GM18861 (cell line): ENCODE measurements around the gene ZNF197.
"Not testable (repeated sequence)": the region's sequence is repeated elsewhere in the genome, so short reads cannot be mapped to it uniquely, and the experiment has no call there.

Experiments
- ATAC-seq: cut with Tn5 transposase; IDR thresholded peaks from one replicate; pipeline ENCODE4 v1.9.1; 2021; ENCODE audit not compliant: unreplicated experiment

The ZNF197 gene

DNA sequence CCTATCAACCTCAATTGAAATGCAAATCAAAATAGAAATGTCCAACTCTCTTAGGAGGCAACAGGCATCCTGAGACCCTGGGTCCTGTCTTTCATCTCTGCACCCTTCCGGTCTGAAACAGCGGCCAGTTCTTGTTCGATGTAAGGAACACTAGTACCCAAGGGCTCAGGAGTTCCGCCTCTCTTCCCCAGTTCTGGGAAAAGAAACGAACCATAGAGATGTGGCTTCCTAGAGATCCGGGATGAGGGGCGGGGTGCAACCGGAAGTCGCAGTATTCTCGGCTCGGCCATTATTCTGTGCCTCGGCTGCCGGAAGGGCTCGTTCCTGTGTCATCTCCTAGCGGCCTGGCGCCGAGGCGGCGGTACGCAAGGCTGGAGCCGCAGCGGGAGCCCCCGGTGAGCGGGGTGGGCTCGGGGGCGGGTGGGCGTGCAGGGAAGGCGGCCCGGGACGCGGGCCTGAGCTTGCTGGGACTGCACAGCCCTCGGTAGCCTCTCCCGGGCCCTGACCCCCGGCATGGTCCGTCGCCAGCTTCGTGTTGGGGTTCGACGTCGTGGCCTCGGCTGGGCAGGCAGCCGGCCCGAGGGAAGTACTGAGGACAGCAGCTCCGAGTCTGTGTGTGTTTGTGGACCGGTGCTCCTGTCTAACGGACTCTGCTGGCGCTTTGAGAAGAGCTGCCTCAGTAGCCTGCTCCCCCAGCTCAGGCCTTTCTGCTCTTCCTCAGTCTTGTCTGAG lies at the start of gene ZNF197:
TSS of gene ZNF197 (plus strand) at position 288 of the 732 bp plus-strand sequence. CDS start 4,119 bp downstream, outside the sequence.
- peak; percentile 79 for ATAC-seq

DNA sequence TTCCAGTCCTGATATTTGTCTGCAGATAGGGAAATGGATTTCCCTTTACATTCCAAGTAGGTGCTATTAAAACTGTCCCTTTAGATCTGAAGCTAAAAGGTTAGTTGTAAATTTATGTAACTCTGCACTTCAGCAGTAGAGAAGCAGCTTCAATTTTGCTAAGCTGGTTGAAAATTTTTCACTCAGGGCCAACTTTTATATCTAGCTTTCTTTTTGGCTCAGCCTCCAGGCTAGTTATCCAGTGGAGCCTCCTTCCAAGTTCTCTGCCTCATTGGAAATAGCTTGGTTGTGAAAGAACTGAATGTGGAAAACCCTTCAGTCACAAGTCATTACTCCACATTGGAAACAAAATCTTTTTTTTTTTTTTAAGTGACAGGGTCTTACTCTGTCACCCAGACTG lies 48.2 kb upstream of the ZNF197 start:
- ATAC-seq: no peak

DNA sequence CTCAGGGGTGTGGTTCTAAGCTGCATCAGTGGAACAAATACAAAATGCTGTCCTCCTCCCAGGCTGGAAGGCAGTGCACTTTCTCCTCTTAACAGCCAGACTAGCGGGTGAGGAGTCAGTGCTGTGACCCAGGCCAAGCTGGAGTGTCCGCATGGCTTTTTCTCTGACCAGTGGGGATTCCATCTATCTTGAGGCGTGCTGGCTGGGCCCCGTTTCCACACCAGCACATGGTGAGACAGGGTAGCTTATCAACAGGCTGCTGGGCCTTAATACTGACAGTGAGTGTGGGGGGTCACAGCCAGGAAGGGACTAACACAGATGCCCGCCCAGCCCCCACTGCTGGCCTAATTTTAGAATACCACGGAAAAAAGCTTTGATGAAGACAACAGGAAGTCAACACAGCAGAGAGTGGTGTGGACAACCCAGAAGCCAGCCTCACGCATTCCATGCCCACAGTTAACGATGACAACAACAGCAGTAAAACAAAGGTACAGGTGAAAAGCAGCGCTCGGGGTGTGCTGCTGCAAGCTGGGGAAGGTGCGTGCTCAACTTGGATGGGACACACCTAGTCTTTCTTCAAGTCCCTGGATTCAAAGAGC lies 47.4 kb upstream of the ZNF197 start:
- ATAC-seq: not testable (repeated sequence)

DNA sequence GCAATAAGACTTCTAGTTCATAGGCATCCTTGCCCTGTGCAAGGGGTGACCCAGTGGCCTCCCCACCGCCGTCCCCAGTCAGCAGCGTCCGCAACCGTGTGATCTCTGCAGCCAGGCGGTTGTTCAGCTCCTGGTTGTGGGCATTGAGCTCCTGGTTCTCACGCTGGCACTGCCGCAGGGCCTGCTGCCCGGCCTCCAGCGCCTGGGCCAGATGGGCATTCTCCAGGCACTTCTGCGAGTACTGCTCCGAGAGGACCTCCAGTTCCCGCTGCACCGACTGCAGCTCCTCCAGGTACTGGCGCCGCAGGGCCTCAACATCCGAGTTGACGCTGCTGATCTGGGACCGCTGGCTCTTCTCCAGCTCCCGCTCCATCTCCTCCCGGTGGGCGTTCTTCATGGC lies 46.5 kb upstream of the ZNF197 start:
- not testable (repeated sequence) for ATAC-seq

DNA sequence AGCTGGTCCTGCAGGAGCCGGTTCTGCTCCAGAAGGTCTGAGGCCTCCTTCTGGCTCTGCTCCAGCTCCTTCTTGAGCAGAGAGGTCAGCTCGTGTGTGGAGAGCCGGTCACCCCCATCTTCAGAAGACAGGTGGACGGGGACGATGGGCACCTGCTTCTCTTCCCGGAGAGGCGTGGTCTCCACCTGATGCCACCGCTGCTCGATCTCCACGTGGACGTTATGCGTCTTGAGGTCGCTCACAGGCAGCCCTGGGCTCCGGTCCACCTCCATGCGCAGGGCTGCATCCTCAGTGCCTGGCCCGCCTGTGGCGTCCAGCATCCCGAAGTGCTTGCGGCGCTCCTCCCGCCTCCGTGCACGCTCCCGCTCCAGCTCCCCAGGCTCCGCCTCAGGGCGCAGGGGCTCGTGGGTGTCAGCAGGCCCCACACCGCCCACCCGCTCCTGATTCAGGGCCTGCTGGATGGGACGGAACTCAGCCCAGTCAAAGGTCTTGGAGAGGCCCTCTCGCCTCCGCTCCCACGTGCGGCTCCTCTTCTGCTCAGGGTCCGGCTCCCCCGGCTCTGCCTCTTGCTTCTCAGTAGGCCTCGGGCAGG lies 45.8 kb upstream of the ZNF197 start:
- not testable (repeated sequence) for ATAC-seq

DNA sequence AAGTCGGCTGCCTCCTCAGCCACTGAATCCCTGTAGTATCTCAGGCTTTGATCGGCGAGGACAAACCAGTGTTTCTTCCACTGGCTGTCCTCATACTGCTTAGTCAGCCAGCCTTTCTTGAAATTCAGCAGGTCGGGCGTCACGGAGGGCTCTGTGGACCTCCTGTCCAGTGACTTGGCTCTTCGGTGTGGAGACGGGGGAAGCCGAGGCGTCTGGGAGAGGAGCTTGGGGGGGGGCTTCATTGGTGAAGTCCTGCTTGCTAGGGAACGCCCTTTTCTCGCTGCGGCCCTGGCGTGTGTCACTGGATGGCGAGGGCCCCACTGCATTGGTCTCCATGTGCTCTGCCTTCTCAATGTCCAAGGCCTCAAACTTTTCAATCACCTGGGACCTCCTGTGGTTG lies 45.1 kb upstream of the ZNF197 start:
- not testable (repeated sequence) for ATAC-seq

DNA sequence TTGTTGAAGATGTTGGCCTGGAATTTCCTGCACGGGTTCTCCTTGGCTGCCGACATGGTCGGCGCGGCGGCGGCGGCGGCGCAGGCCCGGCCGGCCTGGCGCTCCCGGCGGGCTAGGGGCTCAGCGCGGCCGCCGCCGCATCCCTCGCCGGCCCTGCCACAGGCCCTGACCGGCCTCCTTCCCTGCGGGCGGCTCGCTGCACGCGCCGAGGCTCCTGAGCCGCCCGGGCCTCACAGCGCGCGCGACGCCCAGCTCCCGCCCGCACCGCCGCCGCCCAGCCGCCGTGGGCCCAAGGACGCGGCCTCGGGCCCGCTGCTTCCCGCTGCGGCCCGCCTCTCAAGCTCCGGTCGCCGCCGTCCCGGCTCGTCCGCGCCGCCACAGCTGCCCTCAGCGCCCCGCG lies 43.9 kb upstream of the ZNF197 start:
- ATAC-seq: not testable (repeated sequence)

DNA sequence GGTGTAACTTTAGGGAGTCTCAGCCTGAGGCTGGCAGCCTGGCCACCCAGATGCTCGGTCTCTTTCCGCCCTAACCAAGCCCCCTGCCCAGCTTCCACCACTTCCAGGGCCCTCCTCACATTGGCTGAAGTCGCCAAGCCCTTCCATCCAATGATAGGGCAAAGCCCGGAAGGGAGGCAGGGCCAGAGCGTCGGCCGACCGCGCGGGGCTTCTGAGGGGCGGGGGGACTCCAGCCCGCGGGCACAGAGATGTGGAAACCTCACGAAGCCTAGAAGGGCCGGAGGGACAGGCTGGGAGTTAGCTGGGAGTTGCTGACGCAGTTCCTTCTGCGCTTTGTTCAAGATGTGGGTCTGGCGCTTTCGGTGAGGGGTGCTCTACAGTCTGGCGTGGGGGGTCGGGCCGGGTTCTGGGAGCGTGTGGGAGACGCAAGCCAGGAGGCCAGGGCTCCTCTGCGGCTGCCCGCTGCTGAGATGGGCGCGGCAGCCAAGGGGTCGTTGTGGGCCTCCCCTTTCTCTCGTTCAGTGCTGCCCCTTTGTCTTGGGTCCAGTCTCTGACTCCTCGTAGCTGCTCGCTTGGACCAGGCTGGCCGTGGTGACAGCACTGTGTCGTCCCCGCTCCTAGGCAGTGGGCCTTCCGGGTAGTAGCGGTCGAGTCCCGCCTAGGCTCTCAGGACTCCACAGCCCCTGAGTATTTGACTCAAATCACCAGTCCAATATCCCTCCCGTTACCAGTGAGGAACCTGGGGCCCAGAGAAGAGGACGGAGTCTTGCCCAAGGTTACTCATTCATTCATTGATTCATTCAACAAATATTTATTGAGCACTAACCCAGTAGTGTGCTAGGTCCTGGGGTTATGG lies 40.0 kb upstream of the ZNF197 start, which contains the start of gene ZNF660:
TSS of gene ZNF660 (plus strand) at position 319 of the 856 bp plus-strand sequence. CDS start 9,230 bp downstream, outside the sequence.
- ATAC-seq: no peak

DNA sequence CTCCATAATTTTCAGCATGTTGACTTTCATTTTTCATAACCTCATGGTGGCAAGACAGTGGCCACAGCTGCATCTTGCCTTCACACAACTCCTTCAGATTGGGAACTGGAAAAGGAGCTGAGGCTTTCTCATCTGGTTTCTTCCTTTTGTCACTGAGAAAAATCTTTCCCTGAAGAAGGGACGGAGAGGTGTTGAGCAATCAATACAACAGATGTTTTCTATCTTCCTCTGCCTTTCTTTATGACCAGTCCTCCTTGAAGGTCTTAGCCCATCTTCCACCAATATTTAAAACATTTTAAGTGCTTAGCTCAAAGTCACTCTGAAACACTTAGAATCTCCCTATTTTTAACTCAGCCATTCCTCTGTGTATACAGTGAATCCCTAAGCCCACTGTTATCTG lies 28.2 kb upstream of the ZNF197 start:
- no peak for ATAC-seq

DNA sequence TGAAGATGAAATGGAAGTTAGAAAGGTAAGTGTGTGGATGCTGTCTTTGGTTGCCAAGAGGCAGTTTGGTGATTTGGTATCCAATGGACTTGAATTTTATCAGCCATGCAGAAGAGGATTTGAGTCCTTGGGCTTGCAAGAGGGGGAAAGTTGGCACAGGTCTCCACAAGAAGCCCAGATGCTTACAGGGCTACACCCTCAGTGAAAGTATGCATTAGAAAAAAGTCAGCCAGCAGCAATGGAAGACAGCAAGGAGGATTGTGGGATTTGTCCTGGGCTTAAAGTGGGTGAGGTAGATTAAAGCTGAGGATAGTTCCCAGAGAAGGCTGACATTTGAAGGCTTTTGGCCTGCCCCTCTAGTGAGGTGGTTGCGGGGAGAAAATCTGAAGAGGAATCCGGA lies 23.1 kb upstream of the ZNF197 start:
- ATAC-seq: no peak

DNA sequence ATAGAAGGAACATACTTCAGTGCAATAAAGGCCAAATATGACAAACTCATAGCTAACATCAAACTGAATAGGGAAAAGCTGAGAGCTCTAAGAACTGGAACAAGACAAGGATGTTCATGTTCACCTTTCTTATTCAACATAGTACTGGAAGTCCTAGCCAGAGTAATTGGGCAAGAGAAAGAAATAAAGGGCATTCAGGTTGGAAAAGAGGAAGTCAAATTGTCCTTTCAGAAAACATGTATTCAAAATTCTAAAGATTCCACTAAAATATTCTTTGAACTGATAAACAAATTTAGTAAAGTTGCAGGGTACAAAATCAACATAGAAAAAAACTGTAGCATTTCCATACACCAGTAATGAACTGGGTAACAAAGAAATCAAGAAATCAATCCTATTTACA lies 12.2 kb upstream of the ZNF197 start:
- ATAC-seq: no peak

DNA sequence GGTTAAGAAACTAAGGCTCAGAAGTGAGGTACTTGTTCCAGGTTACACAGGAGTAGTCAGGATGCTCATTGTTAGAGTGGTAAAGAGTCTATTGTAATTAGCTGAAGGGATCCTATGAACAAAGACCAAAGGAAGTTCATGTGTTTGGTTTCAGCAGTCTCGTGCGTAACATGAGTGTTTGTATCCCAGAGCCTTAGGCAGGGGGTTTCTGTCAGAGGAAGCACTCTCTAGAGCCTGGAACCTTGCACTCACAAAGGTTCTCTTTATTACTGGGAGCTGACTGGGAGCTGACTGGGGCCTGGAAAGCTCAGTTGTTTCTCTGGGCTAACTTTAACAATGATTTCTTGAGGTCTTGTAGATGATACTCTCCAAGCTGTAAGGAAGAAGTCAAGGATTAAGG lies 3.9 kb downstream of the ZNF197 start:
- ATAC-seq: no peak

DNA sequence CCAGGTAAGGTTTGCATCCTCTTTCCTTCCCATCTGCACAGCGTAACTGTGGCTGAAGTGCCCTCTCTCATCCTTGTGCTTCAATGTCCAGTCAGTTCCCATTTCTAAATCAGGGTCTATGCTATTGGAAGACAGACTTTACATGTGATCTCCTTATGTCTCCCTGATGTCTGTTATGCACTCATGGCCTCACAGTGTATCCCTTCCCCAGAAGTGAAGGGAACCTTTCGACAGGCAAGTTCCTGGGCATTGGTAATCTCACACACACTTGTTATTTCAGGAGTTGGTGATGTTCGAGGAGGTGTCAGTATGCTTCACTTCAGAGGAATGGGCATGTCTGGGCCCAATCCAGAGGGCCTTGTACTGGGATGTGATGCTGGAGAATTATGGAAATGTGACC lies 7.4 kb downstream of the ZNF197 start:
- no peak for ATAC-seq

DNA sequence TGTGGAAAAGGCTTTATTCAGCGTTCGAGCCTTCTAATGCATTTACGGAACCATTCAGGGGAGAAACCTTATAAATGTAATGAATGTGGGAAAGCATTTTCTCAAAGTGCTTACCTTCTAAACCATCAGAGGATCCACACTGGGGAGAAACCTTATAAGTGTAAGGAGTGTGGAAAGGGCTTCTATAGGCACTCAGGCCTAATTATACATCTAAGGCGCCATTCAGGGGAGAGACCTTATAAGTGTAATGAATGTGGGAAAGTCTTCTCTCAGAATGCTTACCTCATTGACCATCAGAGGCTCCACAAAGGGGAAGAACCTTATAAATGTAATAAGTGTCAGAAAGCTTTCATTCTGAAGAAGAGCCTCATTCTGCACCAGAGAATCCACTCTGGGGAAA lies 17.5 kb downstream of the ZNF197 start:
- no peak for ATAC-seq

DNA sequence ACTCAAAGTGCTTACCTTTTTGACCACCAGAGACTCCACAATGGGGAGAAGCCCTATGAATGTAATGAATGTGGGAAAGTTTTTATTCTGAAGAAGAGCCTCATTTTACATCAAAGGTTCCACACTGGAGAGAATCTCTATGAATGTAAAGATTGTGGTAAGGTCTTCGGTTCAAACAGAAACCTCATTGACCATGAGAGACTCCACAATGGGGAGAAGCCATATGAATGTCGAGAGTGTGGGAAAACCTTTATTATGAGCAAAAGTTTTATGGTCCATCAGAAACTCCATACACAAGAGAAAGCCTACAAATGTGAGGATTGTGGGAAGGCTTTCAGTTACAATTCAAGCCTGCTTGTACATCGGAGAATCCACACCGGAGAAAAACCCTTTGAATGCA lies 18.2 kb downstream of the ZNF197 start:
- ATAC-seq: no peak

DNA sequence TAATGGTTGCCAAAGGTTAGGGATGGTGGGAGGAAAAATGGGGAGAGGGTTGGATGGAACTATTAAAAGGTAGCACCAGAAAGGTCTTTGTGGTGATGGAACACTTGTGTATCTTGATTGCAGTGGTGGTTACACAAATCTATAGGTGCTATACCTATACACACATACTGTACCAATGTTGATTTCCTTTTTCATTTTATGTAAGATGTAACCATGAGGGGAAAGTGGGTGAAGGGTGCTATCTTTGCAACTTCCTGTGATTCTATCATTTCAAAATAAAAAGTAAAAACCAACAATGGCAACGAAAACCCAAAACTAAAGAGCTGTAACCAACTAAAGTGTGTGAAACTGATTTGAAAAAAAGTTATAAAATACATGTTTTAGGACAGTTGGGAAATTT lies 22.9 kb downstream of the ZNF197 start:
- no peak for ATAC-seq

DNA sequence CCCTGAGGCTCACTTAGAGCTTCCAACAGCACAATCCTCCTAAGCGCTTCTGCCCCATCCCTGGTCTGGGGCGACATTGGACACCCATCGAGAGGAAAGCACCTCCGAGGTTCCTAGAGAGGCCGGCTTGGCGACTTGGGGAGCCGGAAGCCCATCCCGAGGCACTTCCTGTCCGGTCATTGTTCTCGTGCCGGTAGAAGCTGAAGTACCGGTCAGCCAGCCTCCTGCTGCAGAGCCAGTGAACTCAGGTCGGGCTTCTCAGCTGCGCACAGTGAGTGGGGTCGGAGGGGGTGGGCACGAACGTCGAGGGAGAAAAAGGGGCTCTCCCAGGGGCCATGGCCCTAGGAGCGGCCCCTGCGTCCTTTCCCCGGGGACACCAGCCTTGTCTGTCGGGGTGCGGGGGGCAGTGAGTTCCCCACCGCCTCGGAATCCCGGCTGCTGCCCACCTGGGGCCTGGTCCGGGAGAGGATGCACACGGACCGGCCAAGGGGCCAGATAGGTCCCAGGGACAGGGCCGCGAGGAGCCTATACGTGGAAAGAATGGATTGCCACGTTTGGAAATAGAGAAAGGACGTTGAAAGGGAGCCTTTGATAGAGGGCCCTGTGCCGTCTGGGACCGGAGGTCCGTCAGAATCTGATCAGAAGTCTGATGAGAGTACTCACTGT lies 23.9 kb downstream of the ZNF197 start, which contains the start of gene ZNF35:
TSS of gene ZNF35 (plus strand) at position 169 of the 666 bp plus-strand sequence. CDS start 2,336 bp downstream, outside the sequence.
- peak; percentile 87 for ATAC-seq

DNA sequence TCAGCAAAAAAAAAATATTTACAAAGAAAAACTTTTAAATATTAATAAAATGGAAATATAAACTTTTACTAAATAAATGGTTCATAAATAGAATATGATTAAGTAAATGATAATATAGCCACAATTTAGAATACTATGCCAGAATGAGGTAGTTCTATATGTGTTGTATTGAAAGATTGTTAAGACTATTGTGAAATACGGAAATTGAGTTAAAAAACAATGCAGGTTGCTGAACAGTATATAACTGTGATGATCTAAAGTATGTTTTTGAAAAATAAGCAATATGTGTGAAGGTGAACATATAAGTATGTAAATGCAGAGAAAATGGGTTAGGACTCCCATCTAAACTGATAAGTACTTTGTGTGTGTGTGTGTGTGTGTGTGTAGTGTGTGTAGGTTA lies 24.9 kb downstream of the ZNF197 start:
- no peak for ATAC-seq

DNA sequence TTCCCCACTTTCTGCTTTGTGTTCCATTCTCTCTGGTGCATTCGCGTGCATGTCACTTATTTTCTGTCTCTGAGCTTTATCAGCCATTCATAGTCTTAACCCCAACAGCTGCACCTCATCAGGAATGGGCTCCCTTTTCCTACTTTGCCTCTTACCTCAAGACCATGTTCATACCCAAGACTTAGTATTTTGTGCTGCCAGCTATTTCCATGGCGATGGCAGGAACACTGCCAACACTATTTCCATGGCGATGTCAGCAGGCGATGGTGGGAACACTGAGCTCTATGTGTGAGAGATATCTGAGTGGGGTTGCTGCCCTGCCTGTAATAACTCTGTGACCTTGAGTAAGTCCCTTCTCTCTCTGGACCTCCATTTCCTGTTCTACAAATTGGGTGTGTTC lies 29.2 kb downstream of the ZNF197 start:
- no peak for ATAC-seq

DNA sequence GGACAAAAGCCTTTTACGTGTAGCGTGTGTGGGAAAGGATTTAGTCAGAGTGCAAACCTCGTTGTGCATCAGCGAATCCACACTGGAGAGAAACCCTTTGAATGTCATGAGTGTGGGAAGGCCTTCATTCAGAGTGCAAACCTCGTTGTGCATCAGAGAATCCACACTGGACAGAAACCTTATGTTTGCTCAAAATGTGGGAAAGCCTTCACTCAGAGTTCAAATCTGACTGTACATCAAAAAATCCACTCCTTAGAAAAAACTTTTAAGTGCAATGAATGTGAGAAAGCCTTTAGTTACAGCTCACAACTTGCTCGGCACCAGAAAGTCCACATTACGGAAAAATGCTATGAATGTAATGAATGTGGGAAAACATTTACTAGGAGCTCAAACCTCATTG lies 34.2 kb downstream of the ZNF197 start:
- ATAC-seq: no peak

DNA sequence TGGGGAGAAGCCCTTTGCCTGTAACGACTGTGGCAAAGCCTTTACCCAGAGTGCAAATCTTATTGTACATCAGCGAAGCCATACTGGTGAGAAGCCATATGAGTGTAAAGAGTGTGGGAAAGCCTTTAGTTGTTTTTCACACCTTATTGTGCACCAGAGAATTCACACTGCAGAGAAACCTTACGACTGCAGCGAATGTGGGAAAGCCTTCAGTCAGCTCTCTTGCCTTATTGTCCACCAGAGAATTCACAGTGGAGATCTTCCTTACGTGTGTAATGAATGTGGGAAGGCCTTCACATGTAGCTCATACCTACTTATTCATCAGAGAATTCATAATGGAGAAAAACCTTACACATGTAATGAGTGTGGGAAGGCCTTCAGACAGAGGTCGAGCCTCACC lies 34.6 kb downstream of the ZNF197 start:
- no peak for ATAC-seq
